ENCODE results near the gene MRRF.

Gene MRRF

DNA sequence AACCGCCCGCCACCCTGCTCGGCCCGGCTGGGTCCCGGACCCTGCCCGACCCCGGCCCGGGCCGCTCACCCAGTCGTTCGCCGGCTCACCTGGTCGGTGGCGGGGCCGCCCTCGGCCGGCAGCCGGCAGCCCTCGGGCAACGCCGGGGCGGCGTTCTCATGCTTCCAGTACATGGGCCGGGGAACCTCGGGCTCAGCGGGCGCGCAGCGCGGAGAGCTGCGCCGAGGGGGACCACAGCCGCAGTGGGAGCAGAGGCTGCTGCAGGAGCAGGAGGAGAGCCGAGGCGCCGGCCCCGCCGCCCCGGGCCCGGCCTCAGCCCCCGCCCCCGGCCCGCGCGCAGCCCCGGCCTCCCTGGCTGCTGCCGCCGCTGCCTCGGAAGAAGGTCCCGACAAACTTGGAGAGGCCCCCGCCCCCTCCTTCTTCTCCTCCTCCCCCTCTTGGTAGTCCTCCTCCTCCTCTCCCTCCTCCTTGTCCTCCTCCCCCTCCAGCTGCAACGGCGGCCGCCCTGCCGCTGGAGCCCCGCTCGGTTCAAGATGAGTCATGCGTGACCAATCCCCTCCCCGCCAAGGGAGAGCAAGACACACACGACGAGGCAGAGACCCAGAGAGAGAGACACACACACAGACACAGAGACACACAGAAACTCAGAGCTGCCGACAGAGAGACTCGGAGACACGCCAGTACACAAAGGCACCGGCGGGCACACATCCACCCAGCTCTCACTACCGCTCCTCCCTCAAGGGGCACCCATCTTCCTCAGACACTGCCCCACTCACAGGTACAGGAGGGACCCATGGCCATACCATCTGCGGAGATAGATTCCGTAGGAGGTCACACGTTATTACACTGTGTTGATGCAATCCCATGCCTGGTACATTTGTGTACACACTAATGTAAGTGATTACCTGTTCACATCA is 35.9 kb upstream of the MRRF start, which contains the start of gene LHX6:
LHX6 (minus strand) TSS at position 390 of the 917 bp plus-strand sequence; CDS start at position 173, 217 bp downstream.
- no peak for DNase-seq

DNA sequence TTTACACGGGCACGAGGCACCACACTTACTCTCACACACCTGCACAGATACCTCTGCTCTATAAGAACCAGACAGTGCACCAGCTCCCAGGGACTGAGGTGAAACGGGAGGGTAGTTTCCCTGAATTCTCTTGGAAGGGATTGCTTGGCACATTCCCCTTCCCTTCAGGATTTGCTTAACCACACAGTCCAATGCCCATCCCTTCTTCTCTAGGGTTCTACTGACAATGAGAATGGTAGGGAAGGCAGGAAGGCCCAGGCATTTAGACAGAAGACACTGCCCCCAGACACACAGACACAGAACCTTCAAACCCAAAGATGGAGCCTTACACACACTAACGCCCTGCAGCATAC is 35.2 kb upstream of the MRRF start:
- no peak for DNase-seq

GRCh38 chr9:122232796-122233306 is 31.8 kb upstream of the MRRF start:
- DNase-seq: no peak

GRCh38 chr9:122234022-122234748 is 30.5 kb upstream of the MRRF start:
- no peak for DNase-seq

GRCh38 chr9:122236681-122237080 is 28.0 kb upstream of the MRRF start:
- DNase-seq: no peak

DNA sequence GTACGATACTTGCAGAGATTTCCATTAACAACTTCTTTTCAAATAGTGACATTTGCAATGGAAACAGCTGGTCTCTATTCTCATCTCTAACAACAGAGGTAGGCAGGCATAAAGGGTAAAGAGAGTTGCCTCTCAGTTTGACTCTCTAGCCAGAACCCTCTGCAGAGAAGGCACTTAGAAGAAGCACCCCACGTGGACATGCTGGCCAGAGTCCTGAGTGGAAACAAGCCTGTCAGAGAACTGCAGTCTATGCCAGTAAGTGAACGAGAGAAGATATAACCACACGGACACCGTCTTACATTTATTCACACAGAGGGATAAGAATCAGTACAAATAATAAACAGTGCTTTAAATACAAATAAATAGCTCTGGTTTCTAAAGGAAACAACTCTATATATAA is 25.0 kb upstream of the MRRF start:
- no peak for DNase-seq

GRCh38 chr9:122244349-122244748 is 20.3 kb upstream of the MRRF start:
- no peak for DNase-seq

DNA sequence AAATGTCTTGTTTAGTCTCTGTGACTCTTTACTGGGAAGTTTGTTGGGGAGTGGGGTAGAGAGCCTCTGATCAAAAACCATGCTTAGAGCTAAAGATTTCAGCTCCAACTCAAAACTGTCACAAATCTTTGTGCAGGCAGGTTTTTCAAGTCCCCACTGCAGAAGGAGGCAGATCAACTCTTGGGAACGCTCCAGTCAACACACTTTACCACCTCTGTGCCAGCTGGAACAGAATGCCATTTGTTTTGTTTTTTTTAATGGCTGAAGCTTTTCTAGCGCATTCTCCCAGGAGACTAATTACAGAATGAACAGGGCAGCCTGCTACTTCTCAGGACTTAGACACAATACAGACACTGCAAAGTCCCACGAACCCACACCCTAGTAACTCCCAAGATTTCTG is 18.0 kb upstream of the MRRF start:
- no peak for DNase-seq

DNA sequence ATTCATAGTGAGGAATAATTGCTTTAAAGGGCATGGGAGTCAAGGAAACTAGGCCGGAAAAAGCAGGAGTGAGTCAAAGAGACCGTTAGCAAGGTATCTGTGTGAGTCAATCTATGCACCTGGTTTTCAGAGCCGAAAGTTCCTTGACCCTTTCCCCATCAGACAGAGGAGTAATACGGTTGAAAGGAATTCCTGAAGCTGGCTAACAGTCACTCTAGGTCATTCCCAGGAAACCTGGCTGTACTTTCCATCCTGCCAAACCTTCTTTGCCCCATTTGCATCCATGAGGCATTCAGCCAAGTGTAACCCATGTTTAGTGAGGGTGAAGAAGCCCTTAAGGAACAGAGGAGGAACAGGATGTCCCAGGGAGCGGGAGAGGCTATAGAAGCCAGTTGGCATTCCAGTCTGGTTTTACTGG is 16.2 kb upstream of the MRRF start:
- DNase-seq: no peak

- no peak for DNase-seq
These were observed 13.3 kb upstream of the MRRF start for GRCh38 chr9:122251351-122251750.

GRCh38 chr9:122252796-122253195 is 11.9 kb upstream of the MRRF start:
- no peak for DNase-seq

GRCh38 chr9:122254761-122255160 is 9.9 kb upstream of the MRRF start:
- DNase-seq: no peak

GRCh38 chr9:122256206-122256605 is 8.5 kb upstream of the MRRF start:
- no peak for DNase-seq

GRCh38 chr9:122258886-122259415 is 5.7 kb upstream of the MRRF start:
- no peak for DNase-seq

- DNase-seq: no peak
These were observed 3.2 kb upstream of the MRRF start for GRCh38 chr9:122261469-122261881.

DNA sequence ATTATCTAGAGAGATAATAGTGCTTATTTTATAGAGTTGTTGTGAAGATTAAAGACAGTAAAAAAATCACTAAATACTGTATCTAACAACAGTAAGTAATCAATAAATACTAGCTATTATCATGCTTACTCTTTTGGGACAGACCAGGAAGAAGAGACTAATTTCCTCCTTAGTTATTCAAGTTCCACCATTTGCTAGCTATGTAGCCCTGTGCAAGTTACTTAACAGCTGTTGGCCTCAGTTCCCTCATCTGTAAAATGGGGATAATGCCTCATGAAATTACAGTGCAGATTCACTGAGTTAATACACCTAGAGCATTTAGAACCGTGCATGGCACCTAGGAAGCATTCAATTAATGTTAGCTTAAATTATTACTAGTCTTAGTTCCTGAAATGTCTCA is 2.6 kb upstream of the MRRF start:
- DNase-seq: no peak

DNA sequence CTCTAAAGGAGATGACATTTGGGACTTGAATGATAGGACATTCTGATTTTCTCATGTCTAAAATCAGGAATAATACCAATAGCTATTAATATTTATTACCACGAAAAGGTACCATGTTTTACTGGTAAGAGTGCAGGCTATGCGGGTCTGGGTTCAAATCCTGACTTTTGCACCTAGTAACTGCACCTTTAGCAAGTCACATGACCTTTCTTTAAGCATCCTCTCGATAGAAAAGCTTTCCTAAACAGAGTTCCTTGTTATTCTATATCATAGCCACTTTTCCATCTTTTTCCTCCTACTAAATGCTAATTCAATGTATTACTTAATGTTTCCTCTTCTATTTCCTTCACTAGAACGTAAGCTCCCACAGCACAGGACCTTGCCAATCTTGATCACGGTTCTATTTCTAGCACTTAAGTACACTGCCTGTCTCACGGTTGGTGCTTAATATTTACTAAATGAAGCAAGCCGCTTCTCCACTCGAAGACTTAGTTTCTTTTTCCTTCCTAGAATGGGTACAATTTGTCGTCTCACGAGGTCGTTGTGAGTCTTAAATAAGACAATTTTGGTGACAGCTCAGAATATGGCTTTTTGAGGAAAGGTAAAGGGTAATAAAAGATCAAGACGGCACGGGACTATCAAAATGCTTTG is 858 bp upstream of the MRRF start:
- DNase-seq: no peak

- DNase-seq: no peak
These were observed 650 bp downstream of the MRRF start for GRCh38 chr9:122265149-122265915.

GRCh38 chr9:122268041-122268814 is 3.5 kb downstream of the MRRF start:
- no peak for DNase-seq

- DNase-seq: no peak
These were observed 9.4 kb downstream of the MRRF start for GRCh38 chr9:122274055-122274454.

DNA sequence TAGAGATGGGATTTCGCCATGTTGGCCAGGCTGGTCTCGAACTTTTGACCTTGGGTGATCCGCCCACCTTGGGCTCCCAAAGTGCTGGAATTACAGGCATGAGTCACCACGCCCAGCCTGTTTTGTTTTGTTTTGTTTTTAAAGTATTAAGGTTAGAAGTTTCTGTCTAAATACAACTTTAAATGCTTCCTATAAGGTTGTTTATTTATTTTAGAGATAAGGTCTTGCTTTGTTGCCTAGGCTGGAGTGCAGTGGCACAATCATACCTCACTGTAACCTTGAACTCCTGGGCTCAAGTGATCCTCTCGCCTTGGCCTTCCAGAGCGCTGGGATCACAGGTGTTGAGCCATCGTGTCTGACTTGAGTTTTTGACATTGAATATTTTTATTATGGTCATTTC is 11.4 kb downstream of the MRRF start:
- no peak for DNase-seq

Data from activated naive CD4-positive, alpha-beta T cell treated with Interleukin-2 at 50 U/mL for 16 hours (primary cell).